HEK293T (cell line): Measurements from ENCODE around the gene NEK8.
"Not testable (repeated sequence)": the region's sequence is repeated elsewhere in the genome, so short reads cannot be mapped to it uniquely, and the experiment has no call there.

Experiments used
- CTCF ChIA-PET: fragments of 350-600 bp; formaldehyde crosslinking; extraction: SDS; loops from one replicate; lab custom pipeline; 2021; ENCODE audit warnings: antibody characterized with exemption, inconsistent platforms; lab: Yijun Ruan, JAX
- POLR2A ChIA-PET: fragments of 350-600 bp; formaldehyde crosslinking; extraction: SDS; loops from one replicate; lab custom pipeline; 2020; ENCODE audit warnings: antibody characterized with exemption, inconsistent platforms; lab: Yijun Ruan, JAX
- DNase-seq: peaks from one replicate; pipeline ENCODE4 v3.0.0; 2012; ENCODE audit warnings: mixed read lengths; ENCODE audit errors: extremely low spot score
- ARNT ChIP-seq: fragments of 450-650 bp; IDR thresholded peaks from 2 replicates; pipeline ENCODE4 v1.6.1; 2017; ENCODE audit warnings: mild to moderate bottlenecking
- BHLHE40 ChIP-seq: fragments of 450-650 bp; IDR thresholded peaks from 2 replicates; pipeline ENCODE4 v1.6.1; 2016; ENCODE audit warnings: mild to moderate bottlenecking, moderate library complexity, borderline replicate concordance
- CTBP1 ChIP-seq: fragments of 450-650 bp; IDR thresholded peaks from 2 replicates; pipeline ENCODE4 v1.6.1; 2016; ENCODE audit warnings: borderline replicate concordance
- ELF4 ChIP-seq: fragments of 450-650 bp; IDR thresholded peaks from 2 replicates; pipeline ENCODE4 v1.6.1; 2017; ENCODE audit warnings: antibody characterized with exemption
- FOXA1 ChIP-seq: fragments of 450-650 bp; IDR thresholded peaks from 2 replicates; pipeline ENCODE4 v1.6.1; 2016; ENCODE audit warnings: mild to moderate bottlenecking
- FOXK2 ChIP-seq: fragments of 450-650 bp; IDR thresholded peaks from 2 replicates; pipeline ENCODE4 v1.6.1; 2016; ENCODE audit warnings: mild to moderate bottlenecking
- FOXM1 ChIP-seq: fragments of 450-650 bp; IDR thresholded peaks from 2 replicates; pipeline ENCODE4 v1.6.1; 2017; ENCODE audit warnings: mild to moderate bottlenecking, borderline replicate concordance
- HDGF ChIP-seq: fragments of 450-650 bp; IDR thresholded peaks from 2 replicates; pipeline ENCODE4 v1.6.1; 2017; ENCODE audit warnings: antibody characterized with exemption, borderline replicate concordance
- L3MBTL2 ChIP-seq: fragments of 450-650 bp; conservative IDR thresholded peaks from 2 replicates; pipeline ENCODE4 v1.6.1; 2016; ENCODE audit warnings: mild to moderate bottlenecking
- LEF1 ChIP-seq: fragments of 450-650 bp; IDR thresholded peaks from 2 replicates; pipeline ENCODE4 v1.6.1; 2017; ENCODE audit warnings: mild to moderate bottlenecking, borderline replicate concordance
- NFRKB ChIP-seq: fragments of 450-650 bp; IDR thresholded peaks from 2 replicates; pipeline ENCODE4 v1.6.1; 2016; ENCODE audit warnings: mild to moderate bottlenecking, moderate library complexity
- PKNOX1 ChIP-seq: fragments of 450-650 bp; IDR thresholded peaks from 2 replicates; pipeline ENCODE4 v1.6.1; 2016
- SP1 ChIP-seq: fragments of 450-650 bp; IDR thresholded peaks from 2 replicates; pipeline ENCODE4 v1.6.1; 2017
- SUZ12 ChIP-seq: fragments of 450-650 bp; IDR thresholded peaks from 2 replicates; pipeline ENCODE4 v1.6.1; 2016; ENCODE audit warnings: mild to moderate bottlenecking
- TARDBP ChIP-seq: fragments of 450-650 bp; IDR thresholded peaks from 2 replicates; pipeline ENCODE4 v1.6.1; 2016
- ZNF384 ChIP-seq: fragments of 450-650 bp; IDR thresholded peaks from 2 replicates; pipeline ENCODE4 v1.6.1; 2016

NEK8 gene

GRCh38 chr17:28763804-28764266, 35.2 kb downstream of the NEK8 start:
- ChIA-PET POLR2A (interaction anchor here (0.6 to 5.2 kb wide), 12 partner anchors 10 to 356 kb away, joined by 3 to 56 read pairs (median 4); partner anchors contain the start of genes DHRS13, ERAL1, FAM222B and PHF12), CTCF (interaction anchor here (0.6 to 2.6 kb wide), 32 partner anchors 9 to 353 kb away, joined by 3 to 38 read pairs (median 4); partner anchors contain the start of genes FLOT2, NEK8, PHF12 and TLCD1)
- DNase-seq = peak; percentile 40
- TF ChIP-seq TARDBP (no peak), FOXM1 (no peak), ARNT (no peak), SP1 (no peak), HDGF (no peak), ELF4 (no peak), NFRKB (no peak), PKNOX1 (no peak), L3MBTL2 (no peak), FOXA1 (no peak)

- no peak for TF ChIP-seq NFRKB
- no peak for TF ChIP-seq LEF1
- TF ChIP-seq L3MBTL2 = no peak
- no peak for TF ChIP-seq FOXA1
- no peak for TF ChIP-seq TARDBP
- no peak for TF ChIP-seq ELF4
- no peak for TF ChIP-seq BHLHE40
- TF ChIP-seq CTBP1 = no peak
- ChIA-PET POLR2A (interaction anchor here (2.2 kb wide), 1 partner anchor 77 kb away, joined by 21 read pairs; the partner anchor contains the start of gene FAM222B), CTCF (interaction anchor here (0.7 to 2.6 kb wide), 7 partner anchors 9 to 137 kb away, joined by 3 to 20 read pairs (median 8); partner anchors contain the start of gene FLOT2)
- no peak for DNase-seq
Observed at GRCh38 chr17:28765038-28765437, 36.5 kb downstream of the NEK8 start.

- ChIA-PET POLR2A (interaction anchor here (0.9 kb wide), 1 partner anchor 70 kb away, joined by 3 read pairs; no protein-coding TSS in a partner anchor), CTCF (interaction anchor here (0.6 to 1.9 kb wide), 6 partner anchors 9 to 339 kb away, joined by 3 to 20 read pairs (median 9); partner anchors contain the start of gene TLCD1)
- DNase-seq = no peak
- TF ChIP-seq SUZ12 (no peak), CTBP1 (no peak), L3MBTL2 (no peak)
Observed at GRCh38 chr17:28773736-28774135, 45.1 kb downstream of the NEK8 start.

- ChIA-PET CTCF (interaction anchor here (0.6 to 1.9 kb wide), 6 partner anchors 10 to 338 kb away, joined by 3 to 20 read pairs (median 9); partner anchors contain the start of gene TLCD1), POLR2A (interaction anchor here (0.9 kb wide), 1 partner anchor 69 kb away, joined by 3 read pairs; no protein-coding TSS in a partner anchor)
- TF ChIP-seq TARDBP = no peak
- no peak for DNase-seq
Observed at GRCh38 chr17:28774206-28774605, 45.6 kb downstream of the NEK8 start.

GRCh38 chr17:28777178-28777577, 48.6 kb downstream of the NEK8 start:
- no peak for DNase-seq
- TF ChIP-seq HDGF = no peak
- no peak for TF ChIP-seq TARDBP
- TF ChIP-seq CTBP1 = no peak
- no peak for TF ChIP-seq NFRKB
- TF ChIP-seq LEF1 = no peak
- no peak for TF ChIP-seq SP1
- no peak for TF ChIP-seq L3MBTL2
- no peak for TF ChIP-seq ELF4
- TF ChIP-seq PKNOX1 = no peak
- no peak for TF ChIP-seq FOXM1
- no peak for TF ChIP-seq SUZ12
- no peak for TF ChIP-seq ZNF384
- no peak for TF ChIP-seq FOXA1
- TF ChIP-seq ARNT = no peak
- POLR2A ChIA-PET = no interaction called here
- CTCF ChIA-PET = interaction anchor here (1.2 kb wide), 1 partner anchor 14 kb away, joined by 4 read pairs; no protein-coding TSS in a partner anchor

- CTCF ChIA-PET = interaction anchor here (1.6 kb wide), 1 partner anchor 16 kb away, joined by 4 read pairs; no protein-coding TSS in a partner anchor
- POLR2A ChIA-PET, DNase-seq: not testable (repeated sequence)
Observed at GRCh38 chr17:28779601-28780000, 51.0 kb downstream of the NEK8 start.

GRCh38 chr17:28783161-28783560, 54.6 kb downstream of the NEK8 start:
- no peak for DNase-seq
- CTCF ChIA-PET = interaction anchor here (1.0 kb wide), 1 partner anchor 25 kb away, joined by 3 read pairs; no protein-coding TSS in a partner anchor
- POLR2A ChIA-PET = interaction anchor here (0.7 kb wide), 1 partner anchor 41 kb away, joined by 3 read pairs; no protein-coding TSS in a partner anchor
- TF ChIP-seq CTBP1 = no peak
- TF ChIP-seq FOXM1 = no peak

GRCh38 chr17:28788100-28788499, 59.5 kb downstream of the NEK8 start:
- DNase-seq = no peak
- ChIA-PET POLR2A (interaction anchor here (5.0 kb wide), 1 partner anchor 54 kb away, joined by 16 read pairs; the partner anchor contains the start of gene FAM222B), CTCF (interaction anchor here (1.3 kb wide), 1 partner anchor 20 kb away, joined by 3 read pairs; no protein-coding TSS in a partner anchor)
- TF ChIP-seq SP1 (no peak), CTBP1 (no peak), FOXA1 (no peak), ARNT (no peak), HDGF (no peak), BHLHE40 (no peak), FOXK2 (no peak), L3MBTL2 (no peak), ZNF384 (no peak), TARDBP (no peak)
